Fibroblast of skin of right quadriceps (primary cell): ENCODE measurements around the gene STK32C.

Source experiments
- DNase-seq: peaks from one replicate; pipeline ENCODE4 v3.0.0-alpha.2; 2013

STK32C gene

DNA sequence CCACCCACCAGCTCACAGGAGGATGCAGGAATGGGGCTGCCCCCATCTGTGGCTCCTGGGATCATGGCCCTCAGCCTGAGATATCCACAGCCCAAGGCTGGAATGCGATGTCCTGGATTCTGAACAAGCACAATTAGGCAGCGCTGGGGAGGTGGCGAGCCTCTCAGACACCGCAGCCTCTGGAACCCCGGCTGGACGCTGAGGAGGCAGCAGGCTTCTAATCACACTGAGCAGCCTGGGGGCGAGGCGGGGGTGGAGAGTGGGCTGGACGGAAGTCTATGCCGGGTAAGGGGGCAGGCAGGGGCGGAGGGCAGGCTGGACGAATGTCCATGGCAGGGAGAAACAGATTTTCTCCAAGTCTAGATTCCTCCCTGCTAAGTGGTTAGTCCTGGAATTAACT is 64.6 kb downstream of the STK32C start:
- DNase-seq, result no peak

DNA sequence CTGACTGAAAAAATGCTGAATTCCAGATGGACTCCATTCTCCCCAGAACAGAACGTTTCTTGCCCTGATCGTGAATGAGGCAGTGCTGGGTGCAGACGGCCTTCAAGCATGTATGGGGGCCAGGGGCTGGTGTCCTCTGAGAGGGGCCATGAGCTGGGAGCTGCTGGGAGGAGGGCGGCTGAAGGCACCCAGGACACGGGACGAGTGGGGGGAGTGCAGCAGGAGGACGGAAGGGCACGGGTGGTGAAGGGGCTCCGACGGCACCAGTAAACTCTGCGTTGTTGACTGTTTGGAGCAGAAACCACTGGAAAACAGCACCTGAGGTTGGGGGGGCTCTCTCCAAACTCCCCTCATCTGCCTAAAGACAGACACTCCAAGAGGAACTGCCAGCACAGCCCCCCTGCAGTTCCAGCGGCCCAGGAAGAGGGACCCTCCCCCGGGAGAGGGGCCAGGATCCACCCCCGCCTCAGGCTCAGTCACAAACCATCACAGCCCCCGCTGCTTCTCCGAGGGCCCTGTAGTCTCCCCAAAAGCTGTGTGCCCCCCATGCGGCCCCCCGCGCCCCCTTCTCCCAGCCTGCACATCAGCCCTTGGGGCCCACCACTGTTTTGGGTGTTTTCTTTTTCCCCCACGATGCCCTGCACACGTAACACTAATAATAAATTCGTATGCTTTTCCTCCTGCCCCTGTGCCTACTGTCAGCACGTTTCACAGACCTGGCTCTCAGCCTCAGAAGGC is 65.5 kb downstream of the STK32C start:
- no peak for DNase-seq

DNA sequence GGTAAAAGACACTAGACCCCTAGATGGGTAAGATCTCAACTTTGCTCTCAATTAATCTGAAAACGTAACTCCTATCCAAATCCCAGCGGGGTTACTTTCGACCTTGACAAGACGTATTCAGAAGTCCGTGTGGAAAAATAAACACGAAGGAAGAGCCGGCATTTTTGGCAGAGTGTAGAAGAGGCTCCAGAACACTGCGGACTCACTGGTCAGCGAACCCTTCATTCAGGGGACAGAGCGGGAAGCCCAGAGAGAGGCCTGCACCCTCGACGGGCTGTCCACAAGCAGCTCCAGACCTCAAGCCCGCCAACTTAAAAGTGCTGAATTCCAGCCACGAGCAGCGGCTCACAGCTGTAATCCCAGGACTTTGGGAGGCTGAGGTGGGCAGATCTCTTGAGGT is 66.3 kb downstream of the STK32C start:
- DNase-seq, result no peak

DNA sequence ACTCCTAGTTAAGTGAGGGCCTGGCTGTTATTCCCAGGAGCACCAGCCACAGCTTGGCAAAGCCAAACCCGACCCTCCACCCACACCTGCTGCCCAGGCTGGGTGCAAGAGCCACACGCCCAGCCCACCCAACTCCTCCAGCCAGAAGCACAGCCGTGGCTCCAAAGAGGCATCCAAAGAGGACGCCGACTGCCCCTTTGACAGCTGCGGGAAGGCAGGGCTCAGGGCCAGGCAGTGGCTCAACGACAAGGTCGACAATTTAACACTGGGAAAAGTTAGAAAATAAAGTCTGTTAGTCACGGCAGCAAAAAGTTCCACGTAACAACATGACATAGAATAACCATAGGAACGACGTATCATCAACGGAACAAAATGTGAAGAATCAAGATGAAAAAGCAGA is 66.7 kb downstream of the STK32C start:
- DNase-seq, result no peak

DNA sequence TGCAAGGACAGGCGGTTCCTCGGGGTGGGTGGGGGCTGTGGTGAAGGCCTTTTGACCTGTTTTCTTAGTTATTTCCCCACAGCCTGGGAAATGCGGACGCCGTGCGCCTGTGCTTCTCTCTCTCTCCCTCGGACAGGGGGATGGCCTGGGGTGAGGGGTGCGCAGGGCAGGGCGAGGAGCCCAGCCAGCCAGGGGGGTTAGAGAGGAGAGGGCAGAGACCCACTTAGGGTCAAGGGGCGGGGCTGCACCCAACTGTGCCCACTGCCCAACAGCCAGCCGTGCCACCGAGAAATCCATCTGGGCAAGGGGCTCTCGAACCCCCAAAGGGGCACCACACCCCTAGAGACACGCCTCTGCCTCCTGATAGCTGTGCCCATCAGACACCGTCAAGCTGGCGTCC is 67.2 kb downstream of the STK32C start:
- DNase-seq, result no peak

DNA sequence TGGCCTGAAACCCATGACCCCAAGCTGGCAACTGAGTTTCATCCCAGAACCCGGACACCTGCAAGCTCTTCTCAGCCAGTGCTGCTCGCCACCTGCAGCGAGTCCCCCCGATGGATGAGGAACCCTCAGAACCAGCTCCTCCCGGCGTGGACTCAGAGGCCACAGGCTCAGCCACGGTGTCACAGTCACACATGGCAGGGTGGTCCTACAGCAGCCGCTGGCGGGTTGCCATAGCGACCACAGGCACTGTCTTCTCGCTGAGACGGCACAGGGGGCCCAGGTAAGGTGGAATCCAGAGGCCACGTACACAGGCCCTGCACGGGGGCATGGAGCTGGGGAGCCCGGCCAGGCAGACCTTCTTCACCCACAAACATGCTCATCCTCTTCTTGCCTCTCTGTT is 67.6 kb downstream of the STK32C start:
- no peak for DNase-seq

DNA sequence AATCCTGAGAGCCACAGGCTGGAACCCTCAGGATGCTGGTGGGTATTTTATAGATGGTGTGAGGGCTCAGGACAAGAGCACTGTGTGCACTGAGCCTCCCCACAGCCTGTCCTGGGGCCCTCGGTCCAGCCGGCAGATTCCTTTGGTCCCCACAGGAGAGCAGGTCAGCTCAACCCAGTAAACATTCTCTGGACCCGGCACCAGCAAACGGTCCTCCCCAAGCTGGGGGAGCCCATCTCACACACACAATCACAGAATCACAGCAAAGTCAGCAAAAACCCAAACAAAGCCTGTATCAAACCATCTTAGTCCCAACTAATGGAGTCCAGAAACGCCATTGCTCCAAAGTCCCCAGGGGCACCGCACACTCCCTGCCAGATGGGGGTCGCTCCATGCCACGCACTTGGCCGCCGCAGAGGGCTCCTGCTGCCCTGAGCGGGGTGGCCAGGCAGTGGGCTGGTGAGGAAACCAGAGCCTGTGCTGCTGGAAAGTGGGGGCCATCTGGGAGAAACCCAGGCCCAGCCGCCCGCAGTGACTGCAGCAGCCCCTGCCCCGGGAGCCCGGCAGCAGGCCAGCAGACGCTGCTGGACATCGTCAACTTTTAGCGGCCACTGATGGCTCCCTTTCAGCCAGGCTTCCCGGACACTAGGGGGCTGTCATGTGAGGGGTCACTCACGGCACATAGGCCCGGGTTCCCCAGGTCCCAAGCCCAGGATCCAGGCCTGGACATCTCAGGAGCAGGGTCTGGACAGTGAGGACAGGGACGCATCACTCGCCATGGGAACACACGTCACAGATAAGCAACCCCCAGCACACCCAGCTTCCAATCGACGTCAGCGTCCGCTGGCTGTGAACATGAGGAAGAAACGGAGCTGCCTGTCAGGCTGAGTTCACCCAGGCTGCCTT is 68.4 kb downstream of the STK32C start:
- DNase-seq, result no peak

DNA sequence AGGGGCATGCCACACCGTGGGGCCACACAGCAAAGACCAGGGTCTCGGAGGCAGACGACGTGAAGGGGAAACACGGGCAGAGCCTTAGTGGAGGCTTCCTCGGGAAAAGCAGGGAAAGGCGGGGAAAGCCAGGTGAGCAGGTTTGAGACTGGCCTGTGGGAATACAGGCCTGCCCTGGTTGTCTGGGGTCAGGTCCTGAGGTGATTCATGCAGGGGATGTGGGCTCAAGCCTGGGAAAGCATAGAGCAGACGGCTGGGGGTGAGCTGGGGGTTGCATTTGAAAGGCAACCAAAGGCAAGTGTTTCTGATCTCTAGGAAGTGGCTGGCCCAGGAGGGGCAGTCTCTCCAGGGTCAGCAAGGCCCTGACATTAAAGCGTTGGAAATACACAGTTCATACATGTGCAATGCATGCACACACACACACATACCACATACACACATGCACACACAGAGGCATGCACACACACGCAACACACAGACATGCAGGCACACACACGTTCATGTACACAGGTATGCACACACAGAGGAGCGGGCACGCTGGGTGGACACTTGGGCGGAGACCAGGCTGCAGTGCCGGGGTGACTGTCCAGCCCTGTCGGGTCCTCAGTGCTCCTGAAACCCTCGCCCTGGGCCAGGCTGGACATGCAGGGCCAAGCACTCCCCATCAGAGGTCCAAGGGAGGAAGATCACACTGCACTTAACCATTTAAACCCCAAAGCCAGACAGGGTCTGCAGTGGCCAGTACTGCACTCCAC is 69.2 kb downstream of the STK32C start:
- no peak for DNase-seq

DNA sequence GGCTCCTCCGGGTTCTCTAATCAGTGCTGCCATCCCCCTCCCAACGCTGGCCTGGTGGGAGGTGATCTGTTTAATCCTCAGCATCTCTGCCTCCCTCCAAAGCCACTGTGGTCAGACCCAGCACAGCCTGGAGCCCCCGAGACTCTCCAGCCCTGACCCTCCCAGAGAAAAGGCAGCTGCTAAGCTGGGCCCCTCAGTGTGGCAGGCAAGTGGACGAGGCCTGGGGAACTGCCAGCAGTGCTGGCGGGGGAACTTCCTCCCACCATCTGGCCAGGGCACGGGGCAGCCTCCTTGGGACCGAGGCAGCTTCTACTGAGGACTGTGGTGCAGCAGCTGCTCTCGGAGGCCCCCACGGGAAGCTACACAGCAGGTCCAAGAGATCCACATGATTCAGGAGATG is 69.9 kb downstream of the STK32C start:
- no peak for DNase-seq

DNA sequence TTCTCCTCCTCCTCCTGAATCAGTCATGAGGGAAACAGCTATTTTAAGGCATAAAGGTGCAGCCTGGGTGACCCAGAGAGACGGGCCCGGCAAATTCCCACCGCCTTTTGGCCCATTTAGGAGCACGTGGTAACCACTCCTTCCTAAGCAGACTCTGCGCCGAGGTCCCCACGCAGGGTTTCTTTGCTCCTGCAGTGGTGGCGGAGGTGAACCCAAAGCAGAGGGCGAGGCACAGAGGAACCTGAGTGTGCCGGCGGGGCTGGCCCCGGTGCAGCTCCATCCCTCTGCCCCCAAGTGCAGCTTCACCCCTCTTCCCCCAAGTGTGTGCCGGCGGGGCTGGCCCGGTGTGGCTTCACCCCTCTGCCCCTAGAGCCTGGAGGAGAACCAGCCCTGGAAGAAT is 70.4 kb downstream of the STK32C start:
- DNase-seq, result no peak

DNA sequence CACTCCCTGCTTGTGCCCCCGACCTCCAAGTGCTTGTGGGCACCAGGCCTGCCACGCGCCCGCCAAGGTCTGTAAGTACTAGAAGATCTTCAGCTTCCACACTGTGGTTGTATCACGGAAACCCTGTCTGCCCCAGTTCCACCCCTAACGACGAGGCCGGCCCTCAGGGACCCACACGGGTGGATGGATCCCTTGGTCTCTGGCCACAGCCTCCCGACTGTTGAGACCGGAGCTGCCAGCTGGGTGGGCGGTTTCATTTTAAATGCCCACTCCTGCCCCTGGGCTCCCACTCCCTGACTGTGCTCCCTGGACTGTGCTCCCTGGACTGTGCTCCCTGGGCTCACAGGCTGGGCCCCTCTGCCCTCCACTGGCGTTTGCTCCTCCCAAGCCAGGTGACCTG is 70.9 kb downstream of the STK32C start:
- DNase-seq, result no peak

DNA sequence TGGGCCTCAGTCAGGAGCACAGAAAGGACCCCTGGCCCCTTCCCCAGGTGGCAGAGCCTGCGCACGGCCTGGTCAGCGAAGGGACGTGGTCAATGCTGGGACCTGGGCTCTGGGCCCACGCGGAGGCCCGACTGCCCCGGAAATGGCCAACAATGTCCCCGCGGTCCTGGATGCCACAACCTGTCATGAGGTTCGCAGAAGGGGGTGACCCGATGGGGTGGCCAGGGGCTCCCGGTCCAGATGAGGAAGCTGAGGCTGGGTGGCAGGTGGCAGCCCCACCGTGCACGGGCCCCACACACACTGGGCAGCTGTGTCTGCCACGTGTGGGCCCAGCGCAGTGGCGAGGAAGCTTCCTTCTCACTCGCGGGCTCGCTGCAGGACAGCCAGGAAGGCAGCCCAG is 71.6 kb downstream of the STK32C start:
- no peak for DNase-seq

DNA sequence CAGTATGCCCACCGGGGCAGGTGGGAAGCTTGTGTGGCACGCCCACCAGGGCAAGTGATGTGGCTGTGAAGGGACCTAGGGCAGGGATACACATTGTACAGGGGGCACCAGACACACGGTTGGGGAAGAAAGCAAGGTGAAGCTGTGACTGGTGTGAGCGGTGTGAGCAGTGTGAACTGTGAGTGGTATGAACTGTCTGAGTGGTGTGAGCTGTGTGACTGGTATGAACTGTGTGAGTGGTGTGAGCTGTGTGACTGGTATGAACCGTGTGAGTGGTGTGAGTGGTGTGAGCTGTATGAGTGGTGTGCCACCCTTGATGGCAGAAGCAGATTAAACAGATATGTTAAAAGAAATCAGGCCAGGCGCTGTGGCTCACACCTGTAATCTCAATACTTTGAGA is 72.9 kb downstream of the STK32C start:
- no peak for DNase-seq

DNA sequence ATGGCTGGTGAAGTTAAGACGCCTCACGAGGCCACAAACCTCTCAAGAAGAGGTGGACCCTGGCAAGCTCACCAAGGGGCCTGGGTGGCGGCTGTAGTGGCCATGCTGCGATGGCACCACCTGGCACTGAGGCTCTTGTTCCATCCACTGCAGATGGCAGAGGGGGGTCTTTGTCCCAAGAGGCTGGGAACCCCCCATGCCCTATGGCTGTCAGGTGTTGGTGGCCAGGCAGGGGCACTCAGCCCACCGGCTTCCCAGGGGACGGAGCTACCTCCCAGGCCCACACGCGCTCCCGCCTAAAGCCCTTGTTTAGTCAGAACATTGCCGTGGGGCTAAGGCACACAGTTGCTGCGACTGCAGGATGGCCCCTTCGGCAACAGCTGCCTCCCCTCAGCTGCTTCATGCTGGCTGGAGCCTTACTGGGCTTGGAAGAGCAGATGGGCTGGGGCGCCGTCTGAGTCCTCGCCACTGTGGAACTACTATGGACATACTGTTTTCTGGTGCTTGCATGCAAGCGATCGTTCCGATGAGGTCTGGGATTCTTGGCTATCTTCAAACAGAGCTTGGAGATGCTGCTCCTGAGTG is 74.2 kb downstream of the STK32C start:
- DNase-seq, result no peak

DNA sequence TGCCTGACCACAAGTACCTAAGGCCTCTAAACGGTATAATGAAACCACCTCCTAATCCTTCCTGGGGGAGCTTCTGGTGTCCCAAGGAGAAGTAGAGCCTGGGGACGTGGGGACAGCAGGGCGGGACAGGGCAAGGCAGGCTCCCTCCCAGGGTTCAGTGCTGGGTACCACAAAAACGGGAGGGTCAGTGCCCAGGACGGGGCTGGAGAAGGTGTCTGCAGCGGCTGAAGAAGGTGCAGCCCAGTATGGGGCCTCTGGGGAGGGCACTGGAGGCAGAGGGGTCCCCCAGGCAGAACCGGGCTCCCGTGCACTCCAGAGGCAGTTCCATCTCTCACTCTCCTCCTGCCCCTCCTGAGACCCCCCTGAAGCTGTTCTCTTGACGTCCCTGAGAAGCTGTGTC is 74.8 kb downstream of the STK32C start:
- DNase-seq, result no peak

DNA sequence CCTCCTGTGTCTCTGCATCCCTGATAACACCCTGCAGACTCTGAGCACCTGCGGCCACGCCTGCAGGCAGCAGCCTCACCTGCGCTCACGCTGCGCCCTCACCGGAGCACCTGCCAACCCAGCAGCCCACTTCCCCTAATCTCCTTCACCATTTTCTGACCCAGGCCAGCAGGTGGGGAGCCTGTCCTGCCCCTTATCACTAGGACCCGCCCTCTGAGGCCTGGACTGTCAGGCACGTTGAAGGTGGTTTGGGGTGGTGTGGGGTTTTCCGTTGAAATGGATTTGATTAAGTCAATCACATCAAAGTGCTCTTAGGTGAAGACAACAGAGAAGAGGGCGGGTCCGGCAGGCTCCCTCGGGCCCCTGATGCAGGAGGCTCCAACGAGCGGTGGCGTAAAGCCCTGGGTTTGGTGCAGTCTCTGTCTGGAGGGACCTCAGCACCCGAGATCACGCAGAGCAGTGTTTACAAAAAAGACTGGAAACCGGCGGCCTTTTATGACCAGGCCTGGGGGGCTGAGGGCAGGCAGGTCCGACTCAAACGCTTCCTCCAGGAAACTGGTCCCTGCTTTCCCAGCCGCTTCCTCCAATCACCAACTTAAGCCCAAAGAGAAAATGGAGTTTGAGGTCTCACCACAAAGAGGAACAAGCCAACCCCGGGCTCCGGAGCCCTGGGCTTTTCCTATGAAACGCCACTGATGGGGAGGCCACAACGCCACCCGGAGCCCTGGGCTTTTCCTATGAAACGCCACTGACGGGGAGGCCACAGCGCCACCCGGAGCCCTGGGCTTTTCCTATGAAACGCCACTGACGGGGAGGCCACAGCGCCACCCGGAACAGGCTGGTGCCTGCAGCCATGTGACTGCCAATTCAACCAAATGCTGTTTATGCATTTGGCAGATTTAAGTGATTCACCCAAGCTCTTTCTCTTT is 75.5 kb downstream of the STK32C start:
- no peak for DNase-seq

DNA sequence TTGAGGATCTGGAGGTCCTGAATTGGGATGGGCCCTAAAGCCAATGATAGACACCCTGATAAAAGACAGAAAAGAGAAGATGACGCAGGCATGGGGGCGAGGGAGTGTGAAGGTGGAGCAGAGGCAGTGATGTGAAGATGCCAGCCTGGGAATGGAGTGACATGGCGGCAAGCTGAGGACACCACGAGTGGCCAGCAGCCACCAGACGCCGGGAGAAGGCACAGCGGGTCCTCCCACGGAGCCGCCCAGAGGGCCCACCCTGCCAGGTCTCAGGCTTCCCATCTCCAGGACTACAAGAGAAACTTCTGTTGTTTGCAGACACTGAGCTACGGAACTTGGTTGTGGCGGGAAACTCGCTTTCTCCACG is 76.1 kb downstream of the STK32C start:
- no peak for DNase-seq

DNA sequence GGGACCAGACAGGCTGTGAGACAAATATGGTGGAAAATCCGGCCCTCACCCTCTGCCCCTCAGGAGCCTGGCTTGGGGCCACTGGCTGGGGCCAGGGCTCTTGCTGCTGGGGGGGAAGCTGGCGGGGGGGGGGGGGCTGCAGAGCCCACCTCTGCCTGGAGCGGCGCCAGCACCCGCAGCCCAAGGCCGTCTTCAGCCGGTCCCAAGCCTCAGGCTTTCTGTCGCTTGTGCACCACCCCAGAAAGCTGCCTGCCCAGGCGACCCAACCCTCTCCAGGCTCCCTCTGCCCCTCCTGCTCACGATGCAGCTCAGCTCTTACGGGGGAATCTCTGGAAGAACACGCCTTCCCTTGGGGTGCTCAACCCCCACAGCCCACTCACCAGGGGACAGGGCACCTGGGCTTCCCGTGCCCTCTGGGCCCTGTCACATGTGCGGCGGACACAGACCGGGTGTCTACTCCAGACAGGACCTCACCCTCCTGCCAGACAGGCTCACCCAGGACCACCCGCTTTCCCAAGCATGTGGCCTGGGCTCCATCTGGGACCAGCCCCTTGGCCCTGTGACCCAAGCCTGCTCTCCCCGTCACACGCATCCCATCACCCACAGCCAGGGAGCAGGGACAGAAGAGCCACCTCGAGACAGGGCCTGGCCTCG is 77.1 kb downstream of the STK32C start:
- DNase-seq, result no peak

DNA sequence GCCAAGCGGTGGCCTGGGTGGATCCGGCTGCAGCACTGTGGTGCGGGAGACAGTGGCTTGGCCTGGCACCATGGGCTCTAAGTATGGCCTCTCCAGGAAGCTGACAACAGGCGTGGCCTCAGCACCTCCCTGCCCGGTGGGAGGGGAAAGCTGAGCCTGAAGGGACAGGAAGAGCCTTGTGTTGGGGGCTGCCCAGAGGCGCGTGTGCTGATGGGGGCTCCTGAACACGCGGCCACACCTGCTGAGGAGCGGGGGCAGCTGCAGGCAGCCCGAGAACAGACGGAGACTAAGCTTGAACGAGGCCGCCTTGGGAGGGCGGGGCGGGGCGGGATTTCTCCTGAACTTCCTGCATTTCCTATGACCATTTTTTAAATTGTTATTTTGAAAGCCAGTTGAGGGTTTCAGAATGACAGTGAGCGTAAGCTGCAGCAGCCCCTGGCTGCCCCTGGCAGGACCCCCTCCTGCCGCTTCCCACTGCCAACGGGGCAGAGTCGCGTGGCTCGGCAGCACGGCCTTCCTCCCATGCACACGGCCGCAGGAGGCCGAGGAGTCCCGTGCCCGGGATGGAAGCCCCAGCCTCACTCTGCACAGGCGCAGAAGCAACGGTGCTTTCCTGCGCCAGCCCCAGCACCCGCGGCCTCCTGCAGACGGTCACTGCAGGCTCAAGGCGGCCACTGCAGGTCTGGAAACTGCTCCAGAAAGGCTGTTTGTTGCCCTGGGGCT is 77.8 kb downstream of the STK32C start:
- DNase-seq, result no peak

DNA sequence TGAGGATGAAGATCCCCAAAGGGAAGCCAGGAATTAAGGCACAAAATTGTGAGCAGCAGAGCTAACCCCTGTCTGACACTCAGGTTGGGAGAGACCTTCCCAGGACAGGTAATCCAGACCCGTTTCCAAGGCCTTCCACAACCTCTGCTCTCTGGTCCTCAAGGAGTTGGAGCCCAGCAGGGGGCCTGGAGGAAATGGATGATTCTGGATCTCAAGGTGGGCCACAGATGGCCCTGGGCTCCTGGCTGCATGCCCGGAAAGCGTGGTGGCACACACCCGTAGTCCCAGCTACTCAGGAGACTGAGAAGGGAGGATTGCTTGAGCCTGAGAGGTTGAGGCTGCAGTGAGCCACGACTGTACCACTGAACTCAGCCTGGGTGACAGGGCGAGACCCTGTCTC is 78.7 kb downstream of the STK32C start:
- DNase-seq, result peak; percentile 8

DNA sequence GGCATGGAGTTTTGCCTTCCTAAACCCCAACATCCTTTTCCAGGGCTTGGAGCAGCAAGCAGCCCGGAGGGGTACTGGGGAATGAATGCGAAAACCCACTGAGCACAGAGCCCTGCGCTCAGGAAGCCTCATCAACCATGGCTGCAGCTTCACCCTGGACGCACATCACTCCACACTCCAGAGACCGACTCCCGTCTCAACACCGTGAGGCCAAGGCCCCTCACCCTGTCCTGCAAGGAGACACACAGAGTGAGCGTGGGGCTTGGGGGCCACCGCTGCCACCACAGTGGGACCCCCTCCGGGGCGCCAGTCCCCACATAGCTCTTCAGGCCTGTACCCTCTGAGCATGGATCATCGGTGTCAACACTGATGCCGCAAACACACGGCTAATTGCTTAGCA is 79.1 kb downstream of the STK32C start:
- DNase-seq, result no peak
